C4-2B (cell line): ENCODE data around the gene PLEKHA4.

Source experiments
- H3K27ac ChIP-seq: fragments of 450-650 bp; 2 replicates; pipeline ENCODE4 v1.5.1; 2017
- ZFX ChIP-seq: fragments of 450-650 bp; IDR thresholded peaks from 2 replicates; pipeline ENCODE4 v1.6.1; 2017
- TF ChIP-seq, protein P1 (sequence below): fragments of 450-650 bp; conservative IDR thresholded peaks from 2 replicates; pipeline ENCODE4 v1.5.1; 2017; ENCODE audit warnings: mild to moderate bottlenecking

PLEKHA4 gene

DNA sequence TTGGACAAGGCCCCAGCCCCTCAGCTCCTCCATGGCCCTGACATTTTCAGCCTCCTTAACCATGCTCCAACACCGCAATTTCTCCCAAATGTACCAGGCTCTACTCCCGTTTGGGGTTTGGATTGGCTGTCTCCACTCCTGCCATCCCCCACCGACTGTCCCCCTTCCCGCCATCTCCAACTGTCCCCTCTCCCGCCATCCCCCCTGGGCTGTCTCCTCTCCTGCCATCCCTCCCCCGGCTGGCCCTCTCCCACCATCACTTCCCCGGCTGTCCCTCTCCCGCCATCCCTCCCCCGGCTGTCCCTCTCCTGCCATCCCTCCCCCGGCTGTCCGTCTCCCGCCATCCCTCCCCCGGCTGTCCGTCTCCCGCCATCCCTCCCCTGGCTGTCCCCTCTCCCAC, 63.0 kb downstream of the PLEKHA4 start:
- H3K27ac ChIP-seq, result no peak overlapping the region
- TF ChIP-seq ZFX, result no peak
- TF ChIP-seq, protein P1, sequence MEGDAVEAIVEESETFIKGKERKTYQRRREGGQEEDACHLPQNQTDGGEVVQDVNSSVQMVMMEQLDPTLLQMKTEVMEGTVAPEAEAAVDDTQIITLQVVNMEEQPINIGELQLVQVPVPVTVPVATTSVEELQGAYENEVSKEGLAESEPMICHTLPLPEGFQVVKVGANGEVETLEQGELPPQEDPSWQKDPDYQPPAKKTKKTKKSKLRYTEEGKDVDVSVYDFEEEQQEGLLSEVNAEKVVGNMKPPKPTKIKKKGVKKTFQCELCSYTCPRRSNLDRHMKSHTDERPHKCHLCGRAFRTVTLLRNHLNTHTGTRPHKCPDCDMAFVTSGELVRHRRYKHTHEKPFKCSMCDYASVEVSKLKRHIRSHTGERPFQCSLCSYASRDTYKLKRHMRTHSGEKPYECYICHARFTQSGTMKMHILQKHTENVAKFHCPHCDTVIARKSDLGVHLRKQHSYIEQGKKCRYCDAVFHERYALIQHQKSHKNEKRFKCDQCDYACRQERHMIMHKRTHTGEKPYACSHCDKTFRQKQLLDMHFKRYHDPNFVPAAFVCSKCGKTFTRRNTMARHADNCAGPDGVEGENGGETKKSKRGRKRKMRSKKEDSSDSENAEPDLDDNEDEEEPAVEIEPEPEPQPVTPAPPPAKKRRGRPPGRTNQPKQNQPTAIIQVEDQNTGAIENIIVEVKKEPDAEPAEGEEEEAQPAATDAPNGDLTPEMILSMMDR, result no peak

DNA sequence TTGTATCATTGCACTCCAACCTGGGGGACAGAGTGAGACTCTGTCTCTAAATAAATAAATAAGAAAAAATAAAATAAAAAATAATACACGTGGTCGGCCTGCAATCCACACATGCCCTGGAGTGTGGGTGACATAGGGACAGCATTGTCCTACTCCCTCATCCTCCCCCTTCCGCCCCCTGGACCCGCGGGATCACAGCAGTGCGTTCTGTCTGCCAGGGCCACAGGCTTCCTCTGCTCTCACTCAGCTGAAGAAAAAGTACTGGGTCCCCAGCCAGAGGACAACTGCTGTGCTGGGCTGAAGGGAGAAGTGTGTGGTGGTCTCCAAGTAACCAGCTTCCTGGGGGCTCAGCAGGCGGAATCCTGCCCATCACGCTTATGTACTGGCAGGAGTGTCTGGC, 63.9 kb downstream of the PLEKHA4 start:
- TF ChIP-seq, protein P1, result no peak
- H3K27ac ChIP-seq, result no peak overlapping the region

DNA sequence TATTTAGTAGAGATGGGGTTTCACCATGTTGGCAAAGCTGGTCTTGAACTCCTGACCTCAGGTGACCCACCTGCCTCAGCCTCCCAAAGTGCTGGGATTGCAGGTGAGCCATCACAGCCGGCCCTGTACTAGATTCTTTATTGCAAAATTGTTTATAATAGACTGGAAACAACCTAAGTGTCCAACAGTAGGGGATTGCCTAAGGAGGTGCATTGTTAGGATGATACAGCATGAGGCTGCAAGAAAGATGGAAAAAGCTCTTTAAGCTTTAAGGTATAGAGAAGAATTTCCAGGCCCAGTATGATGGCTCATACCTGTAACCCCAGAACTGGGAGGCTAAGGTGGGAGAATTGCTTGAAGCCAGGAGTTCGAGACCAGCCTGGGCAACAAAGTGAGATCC, 65.8 kb downstream of the PLEKHA4 start:
- no peak for TF ChIP-seq ZFX
- TF ChIP-seq, protein P1, result no peak
- no peak overlapping the region for H3K27ac ChIP-seq

DNA sequence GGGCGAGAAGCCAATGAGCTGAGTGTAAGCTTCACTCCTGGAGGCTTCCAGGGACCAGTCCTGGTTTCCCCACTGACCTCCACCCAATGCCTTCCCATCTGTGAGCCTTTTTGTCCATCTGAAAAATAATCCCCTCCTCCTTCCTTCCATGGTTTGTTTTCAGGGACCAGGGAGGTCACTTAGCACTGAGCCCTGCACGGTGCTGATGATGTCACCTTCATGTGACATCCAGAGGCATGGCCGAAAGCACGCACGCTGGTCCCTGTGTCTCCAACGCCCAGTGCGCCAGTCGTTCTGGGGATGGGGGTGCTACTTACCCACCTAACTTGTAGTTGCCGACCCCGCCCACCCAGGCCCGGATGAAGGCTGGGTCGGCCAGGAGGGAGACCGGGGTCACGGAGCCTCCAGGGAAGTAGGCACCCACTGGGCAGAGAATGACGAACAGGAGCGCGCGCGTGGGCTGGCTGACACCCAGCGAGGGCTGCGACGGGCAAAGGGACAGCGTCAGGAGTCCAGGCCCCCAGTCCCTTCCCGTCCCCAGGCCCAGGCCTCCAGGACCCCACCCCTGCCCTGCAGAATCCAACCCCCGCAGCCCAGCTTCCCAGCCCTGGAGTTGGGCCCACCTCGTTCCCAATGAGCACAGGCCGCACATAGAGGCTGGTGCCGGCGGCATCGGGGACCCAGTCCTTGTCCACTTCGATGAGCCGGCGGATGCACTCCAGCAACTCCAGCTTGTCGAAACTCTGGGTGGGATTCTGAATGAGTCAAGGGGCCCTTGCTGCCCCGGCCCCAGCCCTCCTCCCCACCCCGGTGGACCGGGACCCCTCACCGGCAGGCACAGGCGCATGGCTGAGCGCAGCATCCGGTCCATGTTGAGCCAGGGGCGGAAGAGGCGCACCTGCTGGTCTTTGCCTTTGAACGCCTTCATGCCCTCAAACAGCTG, 68.8 kb downstream of the PLEKHA4 start:
- H3K27ac ChIP-seq, result no peak overlapping the region
- TF ChIP-seq, protein P1, result no peak
- TF ChIP-seq ZFX, result no peak

DNA sequence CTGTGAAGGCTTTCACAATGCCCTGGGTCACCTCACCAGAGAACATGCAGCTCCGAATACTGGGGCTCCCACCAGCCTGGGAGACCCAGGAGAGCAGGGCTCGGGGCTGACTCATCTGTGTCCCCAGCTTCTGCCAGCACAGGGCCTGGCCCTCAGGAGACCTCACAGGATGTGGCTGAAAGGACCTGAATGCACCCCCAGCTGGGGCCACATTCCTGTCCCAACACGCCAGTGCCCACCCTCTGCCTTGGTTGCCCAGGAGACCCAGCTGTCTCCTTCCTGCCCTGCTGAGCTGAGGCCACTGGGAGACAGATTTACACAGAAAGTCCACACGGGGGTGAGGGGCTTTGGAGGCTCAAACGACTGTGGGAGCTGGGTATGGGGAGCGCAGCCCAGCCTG, 69.5 kb downstream of the PLEKHA4 start:
- no peak for TF ChIP-seq ZFX
- TF ChIP-seq, protein P1, result no peak
- H3K27ac ChIP-seq, result no peak overlapping the region

DNA sequence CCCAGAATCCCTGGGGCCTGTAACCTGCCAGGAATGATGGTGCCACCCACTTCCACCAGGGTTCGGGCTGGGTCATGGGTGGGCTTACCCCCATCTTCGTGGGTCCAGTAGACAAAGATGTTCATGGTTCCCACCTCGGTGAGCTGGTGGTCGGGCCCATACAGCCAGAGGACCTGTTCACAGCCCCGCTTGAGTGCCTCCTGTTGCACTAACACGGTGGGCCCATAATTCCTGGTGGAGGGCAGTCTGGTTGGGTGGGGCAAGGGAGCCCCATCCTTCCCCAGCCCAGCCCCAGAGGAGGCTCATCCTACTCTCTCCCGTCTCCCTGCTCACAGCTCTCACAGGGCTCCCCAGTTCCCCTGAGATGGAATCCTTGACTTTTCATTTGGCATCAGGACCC, 71.3 kb downstream of the PLEKHA4 start:
- TF ChIP-seq ZFX, result no peak
- TF ChIP-seq, protein P1, result no peak
- no peak overlapping the region for H3K27ac ChIP-seq

DNA sequence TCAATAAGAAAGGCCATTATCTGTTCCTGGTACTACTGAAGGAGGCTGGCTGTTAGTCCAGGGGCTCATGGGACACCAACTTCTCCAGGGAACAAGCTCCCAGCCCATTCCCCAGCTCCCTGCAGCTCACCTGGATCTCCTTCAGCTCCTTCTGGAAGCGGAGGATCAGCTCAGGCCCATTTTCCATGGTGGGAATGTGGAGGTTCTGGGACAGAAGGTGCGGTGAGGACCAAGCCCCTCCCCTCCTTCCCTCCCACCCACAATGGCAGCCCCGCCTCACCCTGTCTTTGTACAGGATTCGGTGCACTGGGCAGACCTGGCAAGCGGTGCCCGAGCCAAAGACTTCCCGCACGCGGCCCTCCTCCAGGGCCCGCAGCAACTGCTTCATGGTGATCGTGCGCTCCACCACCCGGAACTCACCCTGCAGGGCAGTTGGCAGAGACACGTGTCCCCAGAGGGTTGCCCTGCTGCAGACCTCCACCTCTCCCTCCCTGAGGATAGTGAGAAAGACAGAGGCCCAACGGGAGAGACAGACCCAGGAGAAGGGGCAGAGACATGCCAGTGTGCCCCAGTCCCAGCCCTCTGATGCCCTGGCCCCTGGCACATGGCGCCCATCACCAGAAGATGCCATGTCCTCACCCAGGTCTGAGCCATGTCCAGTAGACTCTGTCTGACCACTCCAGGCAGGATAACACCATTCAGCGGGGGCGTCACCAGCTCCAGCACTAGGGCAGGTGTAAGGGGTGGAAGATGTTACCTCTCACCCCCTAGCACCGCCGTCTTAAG, 71.9 kb downstream of the PLEKHA4 start:
- TF ChIP-seq ZFX, result no peak
- TF ChIP-seq, protein P1, result no peak
- H3K27ac ChIP-seq, result no peak overlapping the region
